ENCODE measurements around the gene STT3A.

- no peak for TF ChIP-seq CTCF (IDR thresholded peaks at IDR 0.05)
- no peak for TF ChIP-seq POLR2A (IDR thresholded peaks at IDR 0.05)
Observed at GRCh38 chr11:125586623-125587022, 6.0 kb upstream of the STT3A start.

All from adrenal gland (tissue), 5 donors.